Measurements from ENCODE around the gene ALLC.
"Not testable (repeated sequence)": the region's sequence is repeated elsewhere in the genome, so short reads cannot be mapped to it uniquely, and the experiment has no call there.

The ALLC gene

GRCh38 chr2:3656762-3657721, 958 bp upstream of the ALLC start:
- DNase-seq: no peak

- no peak for DNase-seq
Observed at GRCh38 chr2:3659447-3660432, 1.7 kb downstream of the ALLC start.

DNA sequence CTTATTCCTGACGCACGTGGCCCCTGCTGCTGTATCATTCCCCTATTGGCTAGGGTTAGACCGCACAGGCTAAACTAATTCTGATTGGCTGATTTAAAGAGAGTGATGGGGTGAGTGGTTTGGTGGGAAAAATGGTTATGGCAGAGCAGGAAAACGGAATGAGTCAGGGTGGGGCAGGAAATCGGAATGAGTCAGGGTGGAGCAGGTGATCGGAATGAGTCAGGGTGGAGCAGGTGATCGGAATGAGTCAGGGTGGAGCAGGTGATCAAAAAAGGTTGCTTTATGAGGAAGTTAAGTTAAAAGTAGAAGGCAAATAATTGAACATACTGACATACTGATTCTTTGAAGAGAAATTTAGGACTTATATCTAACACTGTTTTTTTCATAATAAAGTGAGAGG, 2.6 kb downstream of the ALLC start:
- not testable (repeated sequence) for DNase-seq

DNA sequence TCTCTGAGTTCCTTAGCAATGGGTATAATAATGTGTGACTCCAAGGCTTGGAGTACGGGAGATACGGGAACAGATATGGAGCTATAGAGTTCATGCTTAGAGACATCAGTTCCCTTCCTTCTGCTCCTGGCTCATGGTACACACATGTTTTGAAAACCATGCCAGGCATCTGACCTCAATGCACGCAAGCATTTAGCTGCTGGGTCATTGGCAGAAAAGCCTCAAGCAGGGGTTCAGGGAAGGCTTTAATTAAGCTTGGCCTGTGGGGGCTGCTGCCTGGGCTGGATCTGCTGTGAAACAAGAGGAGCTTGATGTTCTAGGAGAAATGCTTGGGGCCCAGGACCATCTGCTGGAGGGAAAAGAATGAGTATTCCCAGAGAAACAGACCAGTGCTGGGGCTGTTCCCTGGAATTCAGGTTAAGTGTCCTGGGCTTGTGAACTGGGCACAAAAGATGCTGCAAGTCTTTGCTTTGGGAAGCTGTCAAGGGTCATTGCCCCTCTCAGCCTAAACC, 3.2 kb downstream of the ALLC start:
- no peak for DNase-seq

- DNase-seq: peak; percentile 25
Observed at GRCh38 chr2:3662239-3662638, 4.2 kb downstream of the ALLC start.

GRCh38 chr2:3664118-3664517, 6.1 kb downstream of the ALLC start:
- no peak for DNase-seq

DNA sequence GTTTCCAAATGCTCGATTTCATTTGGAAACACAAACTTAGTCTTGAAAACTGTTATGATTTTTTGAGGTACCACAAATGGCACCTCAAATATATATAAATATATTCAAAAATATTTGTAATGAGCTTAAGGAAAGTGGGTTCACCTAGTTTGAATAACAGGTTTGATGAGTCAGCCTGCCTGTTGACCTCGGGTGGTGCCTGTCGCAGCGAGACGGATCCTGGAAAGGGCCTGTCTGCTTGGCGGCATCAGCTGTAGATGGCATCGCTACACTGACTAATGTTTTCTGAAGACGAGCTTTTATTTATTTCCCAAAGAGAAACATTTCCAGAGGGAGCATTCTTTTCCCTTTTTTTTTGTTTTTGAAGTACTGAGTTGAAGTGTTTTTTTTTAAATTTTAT, 6.9 kb downstream of the ALLC start:
- DNase-seq: no peak

DNA sequence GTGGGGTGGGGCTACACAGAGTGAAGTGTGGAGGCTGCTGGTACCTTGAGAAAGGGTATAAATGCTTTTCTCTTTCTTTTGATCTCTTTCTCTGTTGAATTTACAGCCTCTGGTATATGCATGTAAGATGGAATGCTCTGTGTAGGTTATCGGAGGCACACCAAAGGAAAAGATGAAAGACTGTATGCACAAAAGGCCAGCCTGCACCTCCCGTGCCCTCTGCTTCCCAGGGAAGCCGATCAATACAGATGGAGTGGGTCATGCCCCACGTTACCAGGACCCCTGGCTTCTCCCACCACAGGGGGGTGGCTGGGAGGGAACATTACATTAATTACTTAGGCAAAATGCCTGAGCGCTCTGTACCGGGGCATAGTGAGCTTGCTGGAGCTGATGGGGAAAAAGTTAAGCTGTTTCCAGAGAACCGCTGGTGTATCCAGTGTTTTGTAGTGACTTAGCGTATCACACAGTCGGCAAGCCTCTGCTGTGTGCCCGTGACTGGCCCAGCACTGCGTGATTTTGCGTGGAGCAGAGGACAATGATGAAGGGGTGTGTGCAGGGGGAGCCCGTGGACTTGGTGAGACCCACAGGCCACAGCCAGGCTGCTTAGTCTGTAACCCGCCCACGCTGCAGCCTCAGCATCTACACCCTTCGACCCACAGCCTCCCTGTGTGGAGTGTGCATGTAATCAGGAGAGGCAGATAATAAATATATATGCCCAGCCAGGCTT, 8.0 kb downstream of the ALLC start:
- no peak for DNase-seq

DNA sequence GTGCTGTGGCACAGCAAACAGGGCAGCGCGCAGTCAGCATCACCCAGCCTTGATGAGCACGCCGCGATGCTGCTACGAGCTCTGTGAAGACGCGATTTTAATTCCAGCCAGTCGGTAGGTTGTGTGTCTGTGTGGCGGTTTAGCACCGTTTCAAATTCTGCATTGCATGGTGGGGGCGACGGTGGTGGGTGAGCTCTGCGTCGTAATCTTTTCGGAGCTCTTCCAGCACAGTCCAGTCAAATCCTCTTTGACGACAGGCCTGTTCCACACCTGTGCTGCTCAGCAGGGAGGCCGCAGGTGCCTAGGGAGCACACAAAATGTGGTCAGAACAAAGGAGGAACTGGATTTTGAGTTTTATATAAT, 8.6 kb downstream of the ALLC start:
- DNase-seq: no peak

GRCh38 chr2:3667151-3667631, 9.2 kb downstream of the ALLC start:
- DNase-seq: peak; percentile 89

GRCh38 chr2:3669656-3670055, 11.7 kb downstream of the ALLC start:
- DNase-seq: no peak

DNA sequence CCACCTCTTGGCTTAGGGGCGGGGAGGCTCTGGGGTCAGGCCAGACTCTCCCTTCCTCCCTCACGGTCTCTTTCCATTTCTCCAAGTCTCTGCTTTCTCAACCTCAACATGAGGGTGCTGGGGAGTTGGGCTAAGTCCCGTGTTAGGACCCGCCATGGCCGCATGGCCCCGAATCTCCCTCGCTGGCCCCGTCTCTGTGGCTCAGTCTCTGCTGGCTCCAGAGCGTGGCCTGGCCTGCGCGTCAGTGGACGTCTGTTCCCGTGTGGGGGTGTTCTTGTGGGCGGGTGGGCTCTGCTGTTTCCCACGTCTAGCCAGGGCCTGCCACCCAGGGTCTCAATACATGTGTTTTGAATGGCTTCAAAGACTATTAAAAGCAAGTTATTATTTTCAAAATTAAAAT, 12.4 kb downstream of the ALLC start:
- DNase-seq: no peak

DNA sequence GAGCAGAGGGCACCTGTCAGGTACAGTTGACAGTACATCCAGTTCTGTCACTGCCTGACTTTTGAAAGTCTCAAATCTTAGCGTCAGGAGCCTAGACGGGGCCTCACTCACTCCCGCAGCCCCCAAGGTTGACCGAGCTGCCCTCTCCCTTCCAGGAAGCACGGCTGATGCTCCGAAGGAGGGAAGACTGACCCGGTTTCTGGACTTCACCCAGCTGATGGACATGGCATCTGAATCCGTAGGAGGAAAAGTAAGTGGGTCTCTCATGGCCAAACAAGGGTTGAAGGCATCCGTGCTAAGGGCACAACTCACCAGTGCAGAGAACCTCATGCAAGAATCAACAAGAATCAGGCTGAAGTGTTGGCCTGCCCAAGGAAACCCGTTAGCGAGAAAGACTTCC, 12.9 kb downstream of the ALLC start:
- DNase-seq: no peak

- DNase-seq: no peak
Observed at GRCh38 chr2:3672861-3673678, 15.1 kb downstream of the ALLC start.

DNA sequence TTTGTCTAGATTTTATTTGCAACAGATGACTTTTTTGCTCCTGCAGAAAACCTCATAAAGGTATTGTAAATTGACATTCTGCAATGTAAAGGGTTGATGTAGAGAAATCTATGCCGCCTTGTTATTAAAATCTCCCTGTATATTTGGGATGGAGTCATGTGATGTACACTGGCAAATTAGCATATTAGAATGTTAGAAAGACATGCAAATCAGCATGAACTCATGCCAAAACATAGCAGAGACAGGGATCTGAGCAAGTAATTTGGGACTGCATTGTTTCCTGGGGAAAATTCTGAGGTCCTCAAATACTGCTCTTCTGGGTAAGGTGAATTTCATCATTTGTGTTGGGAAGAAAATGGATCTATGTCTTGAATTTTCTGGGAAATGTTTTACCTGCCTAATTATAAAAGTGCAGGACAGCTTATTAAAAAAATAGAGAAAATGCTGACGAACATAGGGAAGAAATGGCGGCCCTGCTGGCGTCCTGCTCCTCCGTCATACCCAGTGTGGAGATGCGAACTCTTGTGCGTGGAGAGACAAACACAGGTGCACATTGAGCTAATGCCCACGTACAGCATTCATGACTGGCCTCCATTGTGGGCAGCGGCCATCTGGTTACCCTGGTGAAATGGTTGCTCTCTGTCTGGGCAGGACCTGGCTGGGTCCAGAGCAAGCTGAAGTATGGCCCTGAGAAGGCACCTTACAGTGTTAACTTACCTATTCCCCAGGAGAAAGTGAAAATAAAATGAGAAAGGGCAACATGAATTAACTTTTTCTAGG, 16.3 kb downstream of the ALLC start:
- DNase-seq: no peak

- DNase-seq: no peak
Observed at GRCh38 chr2:3675687-3676086, 17.7 kb downstream of the ALLC start.

- DNase-seq: no peak
Observed at GRCh38 chr2:3677436-3677835, 19.4 kb downstream of the ALLC start.

- no peak for DNase-seq
Observed at GRCh38 chr2:3678212-3678611, 20.2 kb downstream of the ALLC start.

- no peak for DNase-seq
Observed at GRCh38 chr2:3679180-3679579, 21.2 kb downstream of the ALLC start.

DNA sequence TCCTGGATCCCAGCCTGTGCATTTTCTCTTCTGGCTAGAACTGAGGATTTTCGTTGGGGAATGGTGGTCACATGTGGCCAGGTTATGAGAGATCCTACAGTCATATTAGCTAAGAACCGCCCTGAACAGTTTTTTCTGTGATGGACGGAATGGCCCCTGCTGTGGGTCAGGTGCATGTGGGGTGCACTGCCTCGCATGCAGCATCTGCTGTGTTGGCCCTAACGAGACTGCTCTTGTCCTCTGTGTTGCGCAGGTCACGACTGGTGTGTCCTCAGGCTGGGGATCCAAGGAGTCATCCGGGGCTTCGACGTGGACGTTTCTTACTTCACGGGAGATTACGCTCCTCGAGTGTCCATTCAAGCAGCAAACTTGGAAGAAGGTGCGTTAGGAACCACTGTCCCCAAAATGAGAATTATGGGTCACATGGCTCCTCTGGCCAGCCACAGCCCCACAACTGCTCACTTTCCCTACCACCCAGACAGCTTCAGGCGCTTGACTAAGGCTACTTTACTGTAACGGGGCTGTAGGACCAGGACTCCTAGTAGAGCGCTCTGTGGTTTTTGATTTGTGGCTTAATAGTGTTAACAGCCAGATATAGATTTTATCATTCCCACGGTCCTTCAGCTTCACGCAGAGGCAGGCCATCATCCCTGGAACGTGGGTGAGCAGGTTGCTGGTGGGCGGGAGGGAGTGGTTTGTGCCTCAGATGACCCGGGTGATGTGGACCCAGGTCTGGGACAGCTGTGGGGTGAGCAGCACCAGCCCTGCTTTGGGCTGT, 21.8 kb downstream of the ALLC start:
- DNase-seq: no peak
